ENCODE results near the gene PHKB.
"Not testable (repeated sequence)": the region's sequence is repeated elsewhere in the genome, so short reads cannot be mapped to it uniquely, and the experiment has no call there.

PHKB gene

GRCh38 chr16:47461598-47462266 lies 601 bp downstream of the PHKB start:
- ChIA-PET CTCF (interaction anchor here (1.0 to 2.7 kb wide), 10 partner anchors 11 to 704 kb away, joined by 3 to 7 read pairs (median 4); partner anchors contain the start of gene NETO2), POLR2A (interaction anchor here (0.7 to 1.4 kb wide), 3 partner anchors 11 to 20 kb away, joined by 3 to 5 read pairs (median 4); no protein-coding TSS in a partner anchor)
- no peak for TF ChIP-seq CTCF (IDR thresholded peaks at IDR 0.05; ENCODE audit: control extremely low read depth, extremely low read depth, low read depth, missing control alignments)
- DNase-seq (ENCODE audit: extremely low spot score), result peak; percentile 35

- no peak for DNase-seq (ENCODE audit: extremely low spot score)
- ChIA-PET POLR2A (interaction anchor here (0.6 kb wide), 1 partner anchor 10 kb away, joined by 3 read pairs; no protein-coding TSS in a partner anchor), CTCF (interaction anchor here (0.9 to 1.2 kb wide), 4 partner anchors 15 to 694 kb away, joined by 3 to 5 read pairs (median 3); no protein-coding TSS in a partner anchor)
- no peak for TF ChIP-seq CTCF (IDR thresholded peaks at IDR 0.05; ENCODE audit: control extremely low read depth, extremely low read depth, low read depth, missing control alignments)
These were observed 2.9 kb downstream of the PHKB start for GRCh38 chr16:47463771-47464624.

- POLR2A ChIA-PET, result interaction anchor here (0.6 kb wide), 1 partner anchor 10 kb away, joined by 4 read pairs; no protein-coding TSS in a partner anchor
- TF ChIP-seq CTCF (IDR thresholded peaks at IDR 0.05; ENCODE audit: control extremely low read depth, extremely low read depth, low read depth, missing control alignments), result no peak
- no peak for DNase-seq (ENCODE audit: extremely low spot score)
- CTCF ChIA-PET, result interaction anchor here (1.1 to 1.4 kb wide), 2 partner anchors 15 to 698 kb away, joined by 3 to 4 read pairs; no protein-coding TSS in a partner anchor
These were observed 4.9 kb downstream of the PHKB start for GRCh38 chr16:47465919-47466630.

GRCh38 chr16:47467501-47467900 lies 6.4 kb downstream of the PHKB start:
- ChIA-PET CTCF (interaction anchor here (1.1 to 1.9 kb wide), 3 partner anchors 12 to 697 kb away, joined by 4 to 5 read pairs (median 4); no protein-coding TSS in a partner anchor), POLR2A (no interaction called here)
- no peak for TF ChIP-seq CTCF (IDR thresholded peaks at IDR 0.05; ENCODE audit: control extremely low read depth, extremely low read depth, low read depth, missing control alignments)
- DNase-seq (ENCODE audit: extremely low spot score), result no peak

- CTCF ChIA-PET, result interaction anchor here (0.7 to 2.1 kb wide), 5 partner anchors 8 to 327 kb away, joined by 3 to 6 read pairs (median 4); no protein-coding TSS in a partner anchor
- POLR2A ChIA-PET; DNase-seq (ENCODE audit: extremely low spot score): not testable (repeated sequence)
These were observed 7.0 kb downstream of the PHKB start for GRCh38 chr16:47468070-47468689.

- no peak for TF ChIP-seq CTCF (IDR thresholded peaks at IDR 0.05; ENCODE audit: control extremely low read depth, extremely low read depth, low read depth, missing control alignments)
- POLR2A ChIA-PET, result interaction anchor here (0.6 kb wide), 1 partner anchor 69 kb away, joined by 3 read pairs; no protein-coding TSS in a partner anchor
These were observed 8.1 kb downstream of the PHKB start for GRCh38 chr16:47469227-47469626.

More at GRCh38 chr16:47469227-47469626, 8.1 kb downstream of the PHKB start:
- CTCF ChIA-PET, result interaction anchor here (1.1 to 2.1 kb wide), 5 partner anchors 8 to 696 kb away, joined by 3 to 6 read pairs (median 4); no protein-coding TSS in a partner anchor
- no peak for DNase-seq (ENCODE audit: extremely low spot score)

Measured in GM10248 (cell line).